GM23338 (cell line): Measurements from ENCODE around the gene HCN1.

Source experiments
- POLR2AphosphoS5 ChIP-seq: IDR thresholded peaks from 2 replicates; pipeline ENCODE4 v1.6.1; 2016; ENCODE audit warnings: antibody characterized with exemption, low read depth
- TF ChIP-seq, protein P1 (sequence below), 2 experiments: fragments of 200-600 bp in 1 of 2; sonication (generic) in 1 of 2; conservative IDR thresholded peaks; 2 replicates each; pipeline versions ENCODE4 v1.5.1 to v1.6.1; 2016 to 2017; ENCODE audit warnings: antibody characterized with exemption in 2 of 2, low read depth in 2 of 2, mild to moderate bottlenecking in 2 of 2, moderate library complexity in 1 of 2

DNA sequence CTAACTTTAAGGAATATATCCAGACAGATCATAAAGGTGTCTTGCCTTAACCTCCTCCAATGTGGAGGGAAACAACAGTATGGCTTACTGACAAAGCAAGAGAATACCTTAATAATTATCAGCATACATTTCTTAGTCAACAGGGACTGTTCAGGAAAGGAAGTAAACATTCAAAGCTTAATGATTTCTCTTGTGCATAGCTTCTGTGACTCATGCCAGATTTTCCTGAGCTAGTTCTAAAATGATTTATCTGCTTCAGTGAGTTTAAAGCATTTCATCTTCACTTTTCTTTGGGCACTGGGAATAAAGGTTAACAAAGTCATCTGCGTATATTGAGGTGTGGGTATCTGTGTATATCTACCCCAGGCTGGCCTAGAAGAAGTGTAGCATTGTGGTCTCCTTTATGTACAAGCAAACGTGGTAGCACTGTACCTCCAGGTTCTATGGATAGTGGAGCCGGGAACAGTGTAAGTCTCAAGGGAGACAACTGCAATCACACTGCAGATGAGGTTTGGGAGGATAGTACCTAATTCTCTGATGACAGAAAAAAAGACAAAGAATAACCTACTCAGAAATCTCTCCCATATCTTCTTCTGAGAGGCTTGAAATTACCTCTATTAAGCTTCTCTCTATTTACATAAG is 284.1 kb downstream of the HCN1 start:
- TF ChIP-seq, protein P1, sequence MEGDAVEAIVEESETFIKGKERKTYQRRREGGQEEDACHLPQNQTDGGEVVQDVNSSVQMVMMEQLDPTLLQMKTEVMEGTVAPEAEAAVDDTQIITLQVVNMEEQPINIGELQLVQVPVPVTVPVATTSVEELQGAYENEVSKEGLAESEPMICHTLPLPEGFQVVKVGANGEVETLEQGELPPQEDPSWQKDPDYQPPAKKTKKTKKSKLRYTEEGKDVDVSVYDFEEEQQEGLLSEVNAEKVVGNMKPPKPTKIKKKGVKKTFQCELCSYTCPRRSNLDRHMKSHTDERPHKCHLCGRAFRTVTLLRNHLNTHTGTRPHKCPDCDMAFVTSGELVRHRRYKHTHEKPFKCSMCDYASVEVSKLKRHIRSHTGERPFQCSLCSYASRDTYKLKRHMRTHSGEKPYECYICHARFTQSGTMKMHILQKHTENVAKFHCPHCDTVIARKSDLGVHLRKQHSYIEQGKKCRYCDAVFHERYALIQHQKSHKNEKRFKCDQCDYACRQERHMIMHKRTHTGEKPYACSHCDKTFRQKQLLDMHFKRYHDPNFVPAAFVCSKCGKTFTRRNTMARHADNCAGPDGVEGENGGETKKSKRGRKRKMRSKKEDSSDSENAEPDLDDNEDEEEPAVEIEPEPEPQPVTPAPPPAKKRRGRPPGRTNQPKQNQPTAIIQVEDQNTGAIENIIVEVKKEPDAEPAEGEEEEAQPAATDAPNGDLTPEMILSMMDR (conservative IDR thresholded peaks at IDR 0.05; ENCODE audit: low read depth in 2 of 2): no peak
- TF ChIP-seq POLR2AphosphoS5: no peak
